Caco-2 (cell line): ENCODE data around the gene ITGAV. TPM values are rescaled to one million over a fixed set of nuclear protein-coding genes. Genes with fewer than 3 reads are reported as not detected.

Experiments
- BruUV-seq: library from RNA; stranded (reverse); fragments of 400-500 nt; replicated peaks from 2 replicates; lab custom pipeline; 2021; lab: Mats Ljungman, UMichigan
- CTCF ChIA-PET: fragments of 300-600 bp; sonication (Branson Sonifier 250); formaldehyde crosslinking; loops from one replicate; lab custom pipeline; 2022; ENCODE audit warnings: antibody characterized with exemption; lab: Charles Lee
- POLR2A ChIA-PET: fragments of 300-600 bp; sonication (Branson Sonifier 250); formaldehyde crosslinking; loops from one replicate; lab custom pipeline; 2022; ENCODE audit warnings: antibody characterized with exemption; lab: Charles Lee
- DNase-seq, 2 experiments: peaks; one replicate each; pipeline versions ENCODE4 v3.0.0 to v3.0.0-alpha.2; 2020 to 2022
- H3K27me3 ChIP-seq: replicated peaks from 2 replicates; pipeline ENCODE4 v1.6.0; 2011; ENCODE audit warnings: low read length; ENCODE audit not compliant: control insufficient read depth, insufficient read depth
- H3K36me3 ChIP-seq: 2 replicates; pipeline ENCODE4 v1.5.1; 2011; ENCODE audit warnings: low read length; ENCODE audit not compliant: control insufficient read depth, insufficient read depth
- H3K4me1 ChIP-seq: fragments of 250-450 bp; sonication (Bioruptor Pico); 2 replicates; pipeline ENCODE4 v1.5.1; 2020; ENCODE audit warnings: mild to moderate bottlenecking
- H3K4me3 ChIP-seq: 2 replicates; pipeline ENCODE4 v1.5.1; 2011; ENCODE audit warnings: low read depth, mild to moderate bottlenecking, control low read depth, low read length
- H3K9me3 ChIP-seq: fragments of 250-450 bp; sonication (Bioruptor Pico); 2 replicates; pipeline ENCODE4 v1.5.1; 2020; ENCODE audit warnings: mild to moderate bottlenecking, moderate library complexity
- H3K27ac Mint-ChIP-seq: one replicate; pipeline ENCODE4 v1.8.0; 2022; ENCODE audit warnings: mixed read lengths; ENCODE audit not compliant: unreplicated experiment
- H3K27me3 Mint-ChIP-seq: one replicate; pipeline ENCODE4 v1.8.0; 2022; ENCODE audit warnings: mixed read lengths; ENCODE audit not compliant: insufficient read depth, unreplicated experiment
- H3K36me3 Mint-ChIP-seq: one replicate; pipeline ENCODE4 v1.8.0; 2022; ENCODE audit warnings: mild to moderate bottlenecking, mixed read lengths; ENCODE audit not compliant: insufficient read depth, unreplicated experiment
- H3K4me1 Mint-ChIP-seq: one replicate; pipeline ENCODE4 v1.8.0; 2022; ENCODE audit warnings: low read depth, mixed read lengths; ENCODE audit not compliant: unreplicated experiment
- H3K4me3 Mint-ChIP-seq: one replicate; pipeline ENCODE4 v1.8.0; 2022; ENCODE audit warnings: mild to moderate bottlenecking, moderate library complexity, mixed read lengths; ENCODE audit not compliant: unreplicated experiment
- H3K9me3 Mint-ChIP-seq: one replicate; pipeline ENCODE4 v1.8.0; 2022; ENCODE audit warnings: mixed read lengths; ENCODE audit not compliant: unreplicated experiment
- CTCF ChIP-seq, 2 experiments: fragments of 200-600 bp in 1 of 2; IDR thresholded peaks; 1 replicate in 1 of 2; 2 replicates in 1 of 2; pipeline versions ENCODE4 v1.5.1 to v1.8.0; 2011 to 2022; ENCODE audit warnings: antibody characterized with exemption in 1 of 2, control low read depth in 1 of 2, inconsistent platforms in 1 of 2, low read depth in 1 of 2, low read length in 1 of 2, mild to moderate bottlenecking in 1 of 2, moderate library complexity in 1 of 2; ENCODE audit not compliant: insufficient read depth in 1 of 2, severe bottlenecking in 1 of 2, unreplicated experiment in 1 of 2
- intact Hi-C: fragments of 100-400 bp; cut with micrococcal nuclease; formaldehyde crosslinking; loops from one replicate; pipeline ENCODE4 v1.10.0; 2022; ENCODE audit not compliant: unreplicated experiment
- total RNA-seq: library from RNA; stranded (reverse); gene quantifications from 2 replicates; pipeline ENCODE4 v1.2.3, GENCODE V29; 2022

ITGAV gene
- total RNA-seq, 1 experiment from 2014 or later = 42.6 TPM

- H3K4me3 ChIP-seq = no peak overlapping the region
- no peaks in the 10 kb centered on the region for H3K27me3 ChIP-seq
- ChIA-PET POLR2A (no interaction called here), CTCF (no interaction called here)
- H3K4me1 ChIP-seq = no peaks in the 10 kb centered on the region
- H3K9me3 ChIP-seq = no peaks in the 10 kb centered on the region
- H3K36me3 ChIP-seq = no peaks in the 10 kb centered on the region
- no peak for TF ChIP-seq CTCF (IDR thresholded peaks at IDR 0.05; ENCODE audit: insufficient read depth in 1 of 2, low read depth in 1 of 2, low read length in 1 of 2, severe bottlenecking in 1 of 2, unreplicated experiment in 1 of 2)
- Mint-ChIP-seq H3K4me3 (no peak overlapping the region), H3K27ac (no peak overlapping the region), H3K27me3 (no peaks in the 10 kb centered on the region), H3K36me3 (peaks cover under 1% of the 10 kb centered on the region), H3K9me3 (no peaks in the 10 kb centered on the region), H3K4me1 (peaks cover under 1% of the 10 kb centered on the region)
- DNase-seq = no peak
- no TSS peak for BruUV-seq
- intact Hi-C loops = no loop called here
Observed at GRCh38 chr2:186632417-186632816, 42.6 kb downstream of the ITGAV start.

GRCh38 chr2:186634701-186635100 is 44.8 kb downstream of the ITGAV start:
- Mint-ChIP-seq H3K27ac (no peak overlapping the region), H3K9me3 (no peaks in the 10 kb centered on the region), H3K36me3 (peaks cover 5% of the 10 kb centered on the region), H3K27me3 (no peaks in the 10 kb centered on the region), H3K4me3 (no peak overlapping the region), H3K4me1 (peaks cover 6% of the 10 kb centered on the region)
- Histone ChIP-seq H3K4me3 (no peak overlapping the region), H3K27me3 (no peaks in the 10 kb centered on the region), H3K4me1 (no peaks in the 10 kb centered on the region), H3K36me3 (no peaks in the 10 kb centered on the region), H3K9me3 (no peaks in the 10 kb centered on the region)
- BruUV-seq = no TSS peak
- ChIA-PET CTCF (no interaction called here), POLR2A (no interaction called here)
- DNase-seq = no peak
- no peak for TF ChIP-seq CTCF (IDR thresholded peaks at IDR 0.05; ENCODE audit: insufficient read depth in 1 of 2, low read depth in 1 of 2, low read length in 1 of 2, severe bottlenecking in 1 of 2, unreplicated experiment in 1 of 2)
- intact Hi-C loops = no loop called here

- no peak for TF ChIP-seq CTCF (IDR thresholded peaks at IDR 0.05; ENCODE audit: insufficient read depth in 1 of 2, low read depth in 1 of 2, low read length in 1 of 2, severe bottlenecking in 1 of 2, unreplicated experiment in 1 of 2)
- ChIA-PET POLR2A (no interaction called here), CTCF (no interaction called here)
- Histone ChIP-seq H3K36me3 (no peaks in the 10 kb centered on the region), H3K9me3 (no peaks in the 10 kb centered on the region), H3K27me3 (no peaks in the 10 kb centered on the region), H3K4me1 (no peaks in the 10 kb centered on the region), H3K4me3 (no peak overlapping the region)
- H3K27me3 Mint-ChIP-seq = no peaks in the 10 kb centered on the region
- no peaks in the 10 kb centered on the region for H3K9me3 Mint-ChIP-seq
- H3K27ac Mint-ChIP-seq = no peak overlapping the region
- peaks cover 6% of the 10 kb centered on the region for H3K4me1 Mint-ChIP-seq
- no TSS peak for BruUV-seq
- DNase-seq = no peak
- intact Hi-C loops = no loop called here
- no peak overlapping the region for H3K4me3 Mint-ChIP-seq
- peaks cover 11% of the 10 kb centered on the region for H3K36me3 Mint-ChIP-seq
Observed at GRCh38 chr2:186636800-186637496, 47.1 kb downstream of the ITGAV start.
